SU-DHL-6 (cell line): ENCODE results near the gene TMEM169.

Experiments used
- EZH2phosphoT487 ChIP-seq: fragments of 200-600 bp; sonication (generic), shearing (Covaris generic); conservative IDR thresholded peaks from 2 replicates; pipeline ENCODE4 v1.6.1; 2018; ENCODE audit warnings: mild to moderate bottlenecking, antibody characterized with exemption, low read length, moderate library complexity, mixed read lengths
- TF ChIP-seq, protein P1 (sequence below): fragments of 200-600 bp; sonication (generic); IDR thresholded peaks from one replicate; pipeline ENCODE4 v1.5.1; 2017; ENCODE audit warnings: antibody characterized with exemption, mild to moderate bottlenecking, low read length, moderate library complexity; ENCODE audit not compliant: insufficient read depth, poor library complexity, severe bottlenecking

DNA sequence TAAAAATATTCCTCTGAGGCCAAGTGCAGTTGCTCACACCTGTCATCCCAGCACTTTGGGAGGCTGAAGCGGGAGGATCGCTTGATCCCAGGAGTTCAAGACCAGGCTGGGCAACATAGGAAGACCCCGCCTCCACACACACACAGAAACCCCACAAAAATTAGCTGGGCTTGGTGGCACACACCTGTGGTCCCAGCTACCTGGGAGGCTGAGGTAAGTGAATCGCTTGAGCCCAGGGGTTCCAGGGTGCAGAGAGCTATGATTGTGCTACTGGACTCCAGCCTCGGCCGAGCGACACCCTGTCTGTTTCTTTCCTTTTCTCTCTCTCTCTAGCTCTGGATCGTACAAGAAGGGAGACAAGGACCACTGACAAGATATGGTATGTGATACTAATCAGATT is 25.6 kb downstream of the TMEM169 start:
- TF ChIP-seq, protein P1, sequence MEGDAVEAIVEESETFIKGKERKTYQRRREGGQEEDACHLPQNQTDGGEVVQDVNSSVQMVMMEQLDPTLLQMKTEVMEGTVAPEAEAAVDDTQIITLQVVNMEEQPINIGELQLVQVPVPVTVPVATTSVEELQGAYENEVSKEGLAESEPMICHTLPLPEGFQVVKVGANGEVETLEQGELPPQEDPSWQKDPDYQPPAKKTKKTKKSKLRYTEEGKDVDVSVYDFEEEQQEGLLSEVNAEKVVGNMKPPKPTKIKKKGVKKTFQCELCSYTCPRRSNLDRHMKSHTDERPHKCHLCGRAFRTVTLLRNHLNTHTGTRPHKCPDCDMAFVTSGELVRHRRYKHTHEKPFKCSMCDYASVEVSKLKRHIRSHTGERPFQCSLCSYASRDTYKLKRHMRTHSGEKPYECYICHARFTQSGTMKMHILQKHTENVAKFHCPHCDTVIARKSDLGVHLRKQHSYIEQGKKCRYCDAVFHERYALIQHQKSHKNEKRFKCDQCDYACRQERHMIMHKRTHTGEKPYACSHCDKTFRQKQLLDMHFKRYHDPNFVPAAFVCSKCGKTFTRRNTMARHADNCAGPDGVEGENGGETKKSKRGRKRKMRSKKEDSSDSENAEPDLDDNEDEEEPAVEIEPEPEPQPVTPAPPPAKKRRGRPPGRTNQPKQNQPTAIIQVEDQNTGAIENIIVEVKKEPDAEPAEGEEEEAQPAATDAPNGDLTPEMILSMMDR: no peak
- no peak for TF ChIP-seq EZH2phosphoT487
